Lung microvascular endothelial cell (primary cell): ENCODE results near the gene ELOVL7. TPM values are rescaled to one million over a fixed set of nuclear protein-coding genes. Genes with fewer than 3 reads are reported as not detected.
"Not testable (repeated sequence)": the region's sequence is repeated elsewhere in the genome, so short reads cannot be mapped to it uniquely, and the experiment has no call there.

ENCODE experiments used
- DNase-seq, 2 donors: peaks; one replicate each; pipeline versions ENCODE4 v3.0.0 to v3.0.0-alpha.2; 2010; ENCODE audit warnings: low read depth in 2 of 2
- total RNA-seq: library from RNA; depleted of rRNA; stranded (reverse); fragments of >200 nt; gene quantifications from 2 replicates; pipeline ENCODE4 v1.2.1, GENCODE V29; 2014

ELOVL7 gene
- total RNA-seq, 1 donor from 2014 or later: under 0.01 TPM

DNA sequence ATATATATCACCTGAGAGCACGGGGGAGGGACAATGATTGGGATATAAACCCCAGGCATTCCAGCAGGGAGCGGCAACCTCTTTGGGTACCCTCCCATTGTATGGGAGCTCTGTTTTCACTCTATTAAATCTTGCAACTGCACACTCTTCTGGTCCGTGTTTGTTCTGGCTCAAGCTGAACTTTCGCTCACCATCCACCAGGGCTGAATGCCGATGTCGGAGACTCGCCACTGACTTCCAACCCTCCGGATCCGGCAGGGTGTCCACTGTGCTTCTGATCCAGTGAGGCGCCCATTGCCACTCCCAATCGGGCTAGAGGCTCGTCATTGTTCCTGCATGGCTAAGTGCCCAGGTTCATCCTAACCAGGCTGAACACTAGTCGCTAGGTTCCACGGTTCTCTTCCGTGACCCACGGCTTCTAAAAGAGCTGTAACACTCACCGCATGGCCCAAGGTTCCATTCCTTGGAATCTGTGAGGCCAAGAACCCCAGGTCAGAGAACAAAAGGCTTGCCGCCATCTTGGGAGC lies 48.6 kb downstream of the ELOVL7 start:
- not testable (repeated sequence) for DNase-seq

DNA sequence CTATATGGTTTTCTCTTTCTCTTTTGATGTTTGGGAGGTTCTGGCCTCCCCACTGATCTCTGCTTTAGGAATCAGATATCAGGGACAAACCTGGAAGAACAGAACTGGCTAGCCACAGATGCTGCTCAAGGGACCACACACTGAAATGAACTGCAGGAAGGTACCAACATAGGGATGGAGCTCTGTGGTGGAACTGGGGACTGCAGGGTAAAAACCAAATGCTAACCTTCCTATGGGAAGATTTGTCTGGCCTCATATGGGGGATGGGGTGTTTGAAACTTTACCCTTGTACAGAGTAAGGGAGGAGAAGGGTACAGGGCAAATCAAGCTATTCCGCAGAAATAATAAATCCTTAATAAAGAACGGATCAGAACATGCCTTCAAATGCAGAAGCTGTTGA lies 49.4 kb downstream of the ELOVL7 start:
- DNase-seq: no peak

DNA sequence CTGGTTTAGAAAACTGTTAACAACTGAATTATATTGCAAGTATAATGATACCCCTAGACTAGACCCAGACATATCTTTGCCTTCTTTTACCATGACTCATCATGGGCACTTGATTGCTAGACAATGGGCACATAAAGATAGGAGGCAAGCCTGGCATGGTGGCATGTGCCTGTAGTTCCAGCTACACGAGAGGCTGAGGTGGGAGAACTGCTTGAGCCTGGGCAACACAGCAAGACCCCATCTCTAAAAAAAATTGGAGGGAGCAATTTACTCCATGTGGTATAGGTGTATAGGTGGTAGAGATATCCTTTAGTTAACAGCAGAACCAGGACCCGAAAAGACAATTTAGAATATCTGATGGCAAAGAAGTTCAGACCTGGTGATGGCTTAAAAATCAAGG lies 51.6 kb downstream of the ELOVL7 start:
- DNase-seq: no peak

DNA sequence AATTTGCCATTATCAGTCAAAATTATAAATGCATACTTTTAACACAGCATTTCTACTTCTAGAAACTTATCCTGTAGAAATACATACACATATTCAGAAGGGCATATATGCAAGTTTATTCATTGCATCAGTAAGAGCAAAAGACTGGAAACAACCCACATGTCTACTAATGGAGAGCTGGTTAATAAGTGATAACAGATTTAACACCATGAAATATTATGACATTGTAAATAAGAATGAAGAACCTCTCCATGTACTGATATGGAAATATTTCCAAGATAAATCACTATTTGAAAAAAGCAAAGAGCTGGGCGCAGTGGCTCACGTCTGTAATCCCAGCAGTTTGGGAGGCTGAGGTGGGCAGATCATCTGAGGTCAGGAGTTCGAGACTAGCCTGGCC lies 54.5 kb downstream of the ELOVL7 start:
- DNase-seq: no peak

DNA sequence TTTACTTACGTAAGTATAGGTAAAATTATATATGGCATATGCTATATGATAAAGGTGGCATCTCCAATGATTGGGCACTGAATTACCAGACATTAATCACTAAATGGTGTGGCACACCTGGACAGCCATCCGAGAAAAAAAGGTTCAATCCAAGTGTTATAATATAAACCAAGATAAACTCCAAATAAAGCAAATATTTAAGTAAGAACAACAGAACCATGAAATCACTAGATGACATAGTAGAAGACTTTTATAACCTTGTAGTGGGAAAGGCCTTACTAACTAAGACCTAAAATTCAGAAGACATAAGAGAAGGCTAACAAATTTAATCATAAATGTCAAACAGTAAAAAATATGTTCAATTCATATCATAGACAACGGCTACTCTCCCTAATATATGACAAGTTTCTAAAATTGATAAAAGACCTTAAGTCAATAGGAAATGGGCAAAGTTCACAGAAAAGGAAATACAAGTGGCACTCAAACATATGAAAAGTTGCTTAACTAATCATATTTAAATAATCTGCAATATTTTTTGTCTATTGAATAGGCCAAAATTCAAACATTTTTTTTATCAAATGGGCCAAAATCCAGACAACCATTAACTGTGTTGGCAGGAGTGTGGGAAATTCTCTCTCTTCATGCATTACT lies 55.1 kb downstream of the ELOVL7 start:
- no peak for DNase-seq

DNA sequence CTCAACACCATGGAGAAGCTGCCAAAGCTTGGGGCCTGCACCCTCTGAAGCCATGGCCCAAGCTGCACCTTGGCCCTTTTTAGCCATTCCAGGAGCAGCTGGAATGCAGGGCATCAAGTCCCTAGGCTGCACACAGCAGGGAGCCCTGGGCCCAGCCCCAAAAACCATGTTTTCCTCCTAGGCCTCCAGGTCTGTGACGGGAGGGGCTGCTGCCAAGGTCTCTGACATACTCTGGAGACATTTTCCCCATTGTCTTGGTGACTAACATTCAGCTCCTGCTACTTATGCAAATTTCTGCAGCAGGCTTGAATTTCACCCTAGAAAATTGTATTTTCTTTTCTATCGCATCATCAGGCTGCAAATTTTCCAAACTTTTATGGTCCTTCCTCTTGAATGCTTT lies 64.6 kb downstream of the ELOVL7 start:
- no peak for DNase-seq

DNA sequence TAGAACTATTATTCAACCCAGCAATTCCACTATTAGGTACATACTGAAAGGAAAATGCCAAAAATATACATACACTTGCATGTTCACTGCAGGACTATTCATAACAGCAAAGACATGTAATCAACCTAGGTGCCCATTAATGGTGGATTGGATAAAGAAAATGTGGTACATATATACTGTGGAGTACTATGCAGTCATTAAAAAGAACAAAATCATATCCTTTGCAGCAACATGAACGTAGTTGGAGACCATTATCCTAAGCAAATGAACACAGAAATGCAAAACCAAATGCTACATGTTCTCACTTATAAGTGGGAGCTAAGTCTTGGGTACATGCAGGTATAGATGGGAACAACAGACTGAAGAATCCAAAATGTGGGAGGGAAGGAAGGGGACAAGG lies 67.7 kb downstream of the ELOVL7 start:
- no peak for DNase-seq

DNA sequence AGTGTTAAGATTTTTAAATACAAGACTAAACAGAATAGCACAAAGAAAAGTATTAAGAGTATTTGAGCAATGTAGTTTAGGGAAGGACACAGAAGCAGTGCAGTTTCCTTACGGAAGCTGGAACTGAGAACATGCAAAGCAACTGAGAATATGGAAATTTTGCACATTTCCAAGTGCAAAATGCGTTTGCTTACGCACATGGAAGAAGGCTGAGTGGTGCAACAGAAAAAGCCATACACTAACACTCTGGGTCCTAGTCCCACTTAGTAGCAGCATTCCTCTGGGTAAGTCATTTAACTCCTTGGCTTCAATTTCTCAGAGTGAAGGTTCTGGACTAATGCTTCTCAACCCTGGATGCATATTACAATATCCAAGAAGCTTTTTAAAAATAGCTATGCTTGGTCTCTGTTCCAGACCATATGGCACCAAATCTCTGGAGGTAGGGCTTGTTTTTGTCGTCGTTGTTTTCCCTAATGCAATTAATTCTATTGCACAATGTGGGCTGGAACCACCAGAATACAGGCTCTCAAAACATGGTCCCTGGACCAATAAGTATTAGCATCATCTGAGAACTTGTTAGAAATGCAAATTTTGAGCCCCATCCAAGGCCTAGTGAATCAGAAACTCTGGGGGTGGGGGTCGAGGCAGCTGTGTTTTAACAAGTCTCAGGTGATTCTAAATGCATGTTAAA lies 78.9 kb downstream of the ELOVL7 start:
- DNase-seq: no peak

DNA sequence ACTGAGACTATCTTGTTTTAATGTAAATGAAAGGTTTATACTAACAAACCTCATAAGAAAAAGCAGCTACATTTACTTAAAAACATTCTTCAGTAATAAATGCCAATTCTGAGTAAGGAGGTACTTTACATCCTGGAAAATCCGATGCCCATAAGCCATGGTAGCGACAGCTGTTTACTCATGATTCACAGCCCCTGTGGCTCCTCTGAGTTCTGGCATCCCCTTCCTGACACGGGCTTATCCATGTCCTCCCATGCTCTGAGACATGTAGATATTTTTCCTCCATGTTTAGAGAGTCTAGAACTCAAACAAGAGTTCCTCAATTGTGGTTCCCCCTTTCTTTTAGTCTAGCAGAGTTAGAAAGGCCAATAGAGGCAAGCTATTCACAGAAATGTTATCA lies 81.0 kb downstream of the ELOVL7 start:
- no peak for DNase-seq

DNA sequence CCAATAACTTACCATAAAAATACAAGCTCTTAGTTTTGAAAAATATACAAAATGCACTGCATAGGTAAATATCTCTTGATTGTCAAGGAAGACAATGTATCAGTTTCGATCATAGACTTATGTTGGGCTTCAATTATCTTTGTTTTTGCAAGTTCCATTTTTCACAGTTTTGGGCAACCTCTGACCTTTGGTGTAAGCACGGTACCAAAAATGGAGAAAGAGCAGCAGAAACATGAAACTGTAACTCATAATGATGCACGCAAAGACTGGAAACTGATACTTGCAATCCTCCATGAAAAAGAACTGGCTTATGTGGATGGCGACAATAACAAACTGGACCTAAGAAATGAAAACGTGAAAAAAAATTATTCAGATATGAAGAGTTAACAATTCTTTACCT lies 89.6 kb downstream of the ELOVL7 start:
- DNase-seq: no peak

DNA sequence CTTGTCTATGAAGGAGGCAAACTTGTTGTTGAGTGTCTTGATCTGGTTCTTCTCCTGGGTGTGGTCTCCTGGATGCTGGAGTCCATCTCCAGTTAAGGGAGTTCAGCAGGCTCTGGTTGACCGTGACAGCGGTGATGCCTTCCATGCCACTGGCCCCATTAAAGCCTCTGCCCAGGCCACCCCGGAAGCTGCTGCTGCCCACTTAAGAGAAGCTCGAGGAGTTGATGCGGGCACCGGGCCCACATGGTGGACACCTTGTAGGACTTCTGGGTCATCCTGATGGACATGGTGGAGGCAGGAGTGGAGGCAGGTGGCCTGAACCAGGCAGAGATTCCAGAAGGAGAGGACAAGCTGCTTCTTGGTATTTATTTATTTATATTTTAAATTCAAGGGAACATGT lies 99.4 kb downstream of the ELOVL7 start:
- DNase-seq: no peak

DNA sequence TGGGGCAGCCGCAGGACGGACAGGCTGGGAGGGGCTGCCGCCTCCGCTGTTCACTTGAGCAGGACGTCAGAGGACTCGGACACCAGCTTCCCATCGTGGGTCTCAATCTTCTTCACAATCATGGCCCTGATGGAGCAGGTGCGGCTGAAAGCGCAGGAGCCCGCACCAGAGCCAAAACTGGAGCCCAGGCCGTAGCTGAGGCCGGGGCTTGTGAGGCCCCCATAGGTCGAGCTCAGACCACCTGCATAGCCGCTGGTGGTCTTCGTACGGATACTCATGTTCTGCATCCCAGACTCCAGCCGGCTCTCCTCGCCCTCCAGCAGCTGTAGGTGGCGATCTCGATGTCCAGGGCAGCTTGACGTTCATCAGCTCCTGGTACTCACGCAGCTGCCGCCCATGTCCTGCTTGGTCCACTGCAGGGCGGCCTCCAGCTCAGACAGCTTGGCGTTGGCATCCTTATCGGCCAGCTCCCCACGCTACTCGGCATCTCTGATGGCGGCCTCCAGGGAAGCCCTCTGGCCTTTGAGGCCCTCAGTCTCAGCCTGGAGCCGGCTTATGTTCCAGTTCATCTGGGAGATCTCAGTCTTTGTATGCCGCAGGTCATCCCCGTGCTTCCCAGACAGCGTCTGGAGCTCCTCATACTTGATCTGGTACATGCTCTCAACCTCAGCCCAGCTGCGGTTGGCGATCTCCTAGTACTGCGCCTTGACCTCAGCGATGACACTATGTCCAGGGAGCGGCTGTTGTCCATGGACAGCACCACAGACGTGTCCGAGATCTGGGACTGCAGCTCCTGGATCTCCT lies 100.4 kb downstream of the ELOVL7 start:
- DNase-seq: no peak

DNA sequence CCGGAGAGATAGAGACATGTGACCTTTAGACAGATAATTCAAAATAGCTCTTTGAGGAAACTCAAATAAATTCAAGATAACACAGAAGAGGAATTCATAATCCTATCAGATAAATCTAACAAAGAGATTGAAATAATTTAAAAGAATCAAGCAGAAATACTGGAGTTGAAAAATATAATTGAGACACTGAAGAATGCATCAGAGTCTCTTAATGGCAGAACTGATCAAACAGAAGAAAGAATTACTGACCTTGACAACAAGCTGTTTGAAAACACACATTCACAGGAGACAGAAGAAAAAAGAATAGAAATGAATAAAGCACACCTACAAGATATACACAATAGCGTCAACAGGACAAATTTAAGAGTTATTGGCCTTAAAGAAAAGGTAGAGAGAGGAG lies 103.7 kb downstream of the ELOVL7 start:
- DNase-seq: no peak

DNA sequence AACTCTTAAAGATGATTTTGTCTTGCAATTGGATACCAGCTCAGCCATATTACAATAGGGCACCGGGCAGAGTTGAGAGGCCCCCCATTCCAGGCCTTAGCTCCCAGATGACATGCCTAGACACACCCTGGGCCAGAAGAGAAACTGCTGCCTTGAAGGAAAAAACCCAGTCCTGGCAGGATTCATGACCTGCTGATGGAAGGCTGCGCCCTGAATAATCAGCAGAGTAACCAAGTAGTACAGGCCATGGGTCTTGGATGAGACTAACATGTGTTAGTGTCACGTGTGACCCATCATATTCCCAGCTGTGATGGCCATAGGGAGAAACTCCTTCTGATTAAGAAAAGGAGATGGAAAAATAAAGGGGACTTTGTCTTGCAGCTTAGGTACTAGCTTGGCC lies 105.1 kb downstream of the ELOVL7 start:
- DNase-seq: no peak

DNA sequence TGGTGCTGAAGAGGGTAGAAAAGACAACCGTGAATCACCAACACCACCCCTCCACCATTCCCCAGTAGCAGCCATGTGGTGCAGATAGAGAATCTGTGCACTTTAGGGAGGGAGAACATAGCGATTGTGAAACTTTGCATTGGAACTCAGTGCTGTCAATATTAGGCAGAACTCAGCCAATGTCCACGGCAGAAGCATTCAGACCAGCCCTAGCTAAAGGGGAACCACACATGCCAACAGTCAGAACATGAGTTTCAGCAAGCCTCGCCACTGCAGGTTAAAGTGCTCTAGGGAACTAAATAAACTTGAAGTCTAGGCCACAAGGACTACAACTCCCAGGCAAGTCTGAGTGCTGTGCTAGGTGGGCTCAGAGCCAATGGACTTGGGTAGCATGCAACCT lies 105.6 kb downstream of the ELOVL7 start:
- DNase-seq: no peak

DNA sequence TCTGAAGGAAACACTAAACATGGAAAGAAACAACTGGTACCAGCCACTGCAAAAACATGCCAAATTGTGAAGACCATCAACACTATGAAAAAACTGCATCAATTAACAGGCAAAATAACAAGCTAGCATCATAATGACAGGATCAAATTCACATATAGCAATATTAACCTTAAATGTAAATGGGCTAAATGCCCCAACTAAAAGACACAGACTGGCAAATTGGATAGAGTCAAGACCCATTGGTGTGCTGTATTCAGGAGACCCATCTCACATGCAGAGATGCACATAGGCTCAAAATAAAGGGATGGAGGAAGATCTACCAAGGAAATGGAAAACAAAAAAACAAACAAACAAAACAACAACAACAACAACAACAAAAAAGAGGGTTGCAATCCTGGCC lies 113.2 kb downstream of the ELOVL7 start:
- not testable (repeated sequence) for DNase-seq

DNA sequence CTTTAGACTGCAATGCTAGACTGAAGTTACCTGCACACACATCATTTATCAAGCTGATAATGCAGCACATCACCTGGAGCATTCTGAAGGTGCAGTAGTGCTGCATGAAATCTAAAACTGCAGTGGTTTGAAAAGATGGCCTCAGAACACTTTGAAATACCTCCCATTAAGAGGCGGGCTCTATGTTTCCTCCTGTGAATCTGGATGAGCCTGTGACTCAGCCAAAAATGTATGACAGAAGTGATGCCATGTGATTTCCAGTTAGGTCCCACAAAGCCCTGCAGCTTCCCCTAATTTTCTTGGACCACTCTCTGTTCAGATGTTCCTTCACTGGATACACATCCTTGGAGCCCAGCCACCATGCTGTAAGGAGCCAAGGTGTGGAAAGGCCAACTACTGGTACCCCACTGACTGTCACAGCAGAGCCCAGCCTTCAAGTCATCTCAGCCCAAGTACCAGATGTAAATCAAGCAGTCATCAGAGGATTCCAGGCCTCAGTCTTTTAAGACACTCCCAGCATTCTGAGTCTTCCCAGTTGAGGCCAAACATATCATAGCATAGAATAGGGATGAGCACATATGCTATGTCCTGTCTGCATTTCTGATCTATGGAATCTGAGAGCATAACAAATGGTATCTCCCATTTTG lies 116.9 kb downstream of the ELOVL7 start:
- no peak for DNase-seq

DNA sequence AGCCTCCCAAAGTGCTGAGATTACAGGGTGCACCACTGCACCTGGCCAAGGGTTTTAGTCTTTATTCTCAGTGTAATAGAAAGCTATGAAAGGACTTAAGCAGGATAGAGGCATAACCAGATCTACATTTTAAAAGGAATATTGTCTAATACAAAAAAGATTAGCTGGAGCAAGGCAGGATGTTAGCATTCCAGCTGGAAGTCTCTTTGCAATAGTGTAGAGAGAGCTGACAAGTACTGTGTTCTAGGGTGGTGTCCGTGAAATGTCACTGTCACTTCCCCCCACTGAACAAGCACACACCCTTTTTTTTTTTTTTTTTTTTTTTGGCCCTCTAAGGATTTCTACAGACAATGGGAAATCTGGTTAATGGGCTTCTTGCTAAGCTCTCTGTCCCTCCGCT lies 119.9 kb downstream of the ELOVL7 start:
- DNase-seq: no peak

DNA sequence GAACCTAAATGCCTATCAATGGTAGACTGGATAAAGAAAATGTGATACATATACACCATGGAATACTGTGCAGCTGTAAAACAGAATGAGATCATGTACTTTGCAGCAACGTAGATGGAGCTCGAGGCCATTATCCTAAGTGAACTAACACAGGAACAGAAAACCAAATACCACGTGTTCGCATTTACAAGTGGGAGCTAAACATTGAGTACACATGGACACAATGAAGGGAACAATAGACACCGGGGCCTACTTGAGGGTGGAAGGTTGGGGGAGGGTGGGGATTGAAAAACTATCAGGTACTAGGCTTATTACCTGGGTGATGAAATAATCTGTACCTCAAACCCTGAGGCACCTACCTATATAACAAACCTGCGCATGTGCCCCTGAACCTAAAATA lies 121.7 kb downstream of the ELOVL7 start:
- DNase-seq: no peak

DNA sequence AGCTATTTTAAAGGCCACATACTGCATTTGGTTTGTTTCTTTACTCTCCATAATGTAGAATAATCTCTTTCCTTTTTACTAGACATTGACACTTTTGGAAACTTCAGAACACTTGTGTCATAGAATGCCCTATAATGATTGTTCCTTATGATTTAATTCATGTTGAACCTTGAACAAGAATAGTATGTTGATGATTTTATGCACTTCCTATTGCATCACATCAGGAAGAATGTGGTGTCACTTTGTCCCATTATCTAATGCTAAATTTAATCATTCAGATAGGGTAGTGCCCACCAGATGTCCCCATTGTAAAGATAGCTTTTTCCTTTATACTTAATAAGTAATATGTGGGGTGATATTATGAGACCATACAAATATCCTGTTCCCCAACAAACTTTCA lies 124.7 kb downstream of the ELOVL7 start:
- no peak for DNase-seq

DNA sequence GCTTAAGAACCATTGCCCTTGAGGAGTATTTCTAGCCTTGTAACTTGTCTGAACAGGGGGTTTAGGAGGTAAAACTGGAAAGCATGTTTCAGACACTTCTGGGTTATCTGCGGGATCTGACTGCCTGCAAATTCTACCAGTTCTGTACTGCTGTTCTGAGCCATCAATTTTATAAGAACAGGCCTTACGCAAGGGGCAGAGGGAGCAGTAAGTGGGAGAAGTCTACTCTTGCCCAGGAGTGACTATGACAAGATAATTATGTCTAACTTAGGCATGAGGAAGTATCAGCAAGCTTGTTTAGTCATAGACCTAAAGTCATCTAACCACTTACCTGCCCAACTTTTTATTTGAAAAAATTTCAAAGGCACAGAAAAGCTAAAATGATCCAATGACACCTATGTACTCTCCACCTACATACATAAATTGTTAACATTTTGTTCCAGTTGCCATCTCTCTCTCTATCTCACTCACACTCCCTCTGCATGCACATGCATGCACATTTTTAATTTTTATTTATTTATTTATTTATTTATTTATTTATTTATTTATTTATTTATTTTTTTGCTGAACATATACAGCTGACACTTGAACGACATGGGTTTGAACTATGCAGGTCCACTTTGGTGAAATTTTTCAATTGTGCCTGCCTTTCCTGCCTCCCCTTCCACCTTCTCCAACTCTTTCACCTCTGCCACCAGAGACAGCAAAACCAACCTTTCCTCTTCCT lies 125.7 kb downstream of the ELOVL7 start:
- no peak for DNase-seq
